Osteocyte (in vitro differentiated cells): ENCODE data around the gene ZNRF4. TPM values are rescaled to one million over a fixed set of nuclear protein-coding genes. Genes with fewer than 3 reads are reported as not detected.

ENCODE experiments used
- DNase-seq: peaks from one replicate; pipeline ENCODE4 v3.0.0; 2021; ENCODE audit warnings: mixed read lengths; ENCODE audit not compliant: unreplicated experiment; ENCODE audit errors: extremely low spot score
- H3K27ac Mint-ChIP-seq: one replicate; pipeline ENCODE4 v1.8.0; 2021; ENCODE audit warnings: mild to moderate bottlenecking, mixed read lengths; ENCODE audit not compliant: unreplicated experiment
- H3K27me3 Mint-ChIP-seq: one replicate; pipeline ENCODE4 v1.8.0; 2021; ENCODE audit warnings: mixed read lengths; ENCODE audit not compliant: unreplicated experiment
- H3K36me3 Mint-ChIP-seq: one replicate; pipeline ENCODE4 v1.8.0; 2021; ENCODE audit warnings: mixed read lengths; ENCODE audit not compliant: unreplicated experiment
- H3K4me1 Mint-ChIP-seq: one replicate; pipeline ENCODE4 v1.8.0; 2021; ENCODE audit warnings: mixed read lengths; ENCODE audit not compliant: unreplicated experiment
- H3K4me3 Mint-ChIP-seq: one replicate; pipeline ENCODE4 v1.8.0; 2021; ENCODE audit warnings: mild to moderate bottlenecking, moderate library complexity, mixed read lengths; ENCODE audit not compliant: unreplicated experiment
- H3K9me3 Mint-ChIP-seq: one replicate; pipeline ENCODE4 v1.8.0; 2021; ENCODE audit warnings: mixed read lengths; ENCODE audit not compliant: unreplicated experiment
- total RNA-seq: library from RNA; stranded (reverse); gene quantifications from 2 replicates; pipeline ENCODE4 v1.2.1, GENCODE V29; 2021
- TF ChIP-seq, protein P1 (sequence below): fragments of 200-600 bp; sonication (generic); IDR thresholded peaks from 2 replicates; pipeline ENCODE4 v1.5.0; 2021; ENCODE audit warnings: antibody characterized with exemption, mild to moderate bottlenecking, moderate library complexity

Gene ZNRF4
- total RNA-seq, 1 donor from 2014 or later: not detected

DNA sequence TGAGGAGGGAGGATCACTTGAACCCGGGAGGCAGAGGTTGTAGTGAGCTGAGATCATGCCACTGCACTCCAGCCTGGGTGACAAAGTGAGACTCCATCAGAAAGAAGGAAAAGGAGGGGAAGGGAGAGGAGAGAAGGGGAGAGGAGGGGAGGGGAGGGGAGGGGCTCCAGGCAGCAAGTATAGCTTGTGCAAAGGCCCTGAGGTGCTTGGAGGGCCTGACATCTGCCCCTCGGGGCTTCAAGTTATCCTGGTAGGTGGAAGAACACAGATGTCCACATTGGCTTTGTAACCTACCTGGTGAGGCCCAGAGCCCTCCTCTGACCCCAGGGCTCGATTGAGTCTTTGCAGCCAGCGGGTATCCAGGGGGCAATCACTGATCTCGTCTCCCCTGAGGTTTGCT is 11.5 kb upstream of the ZNRF4 start:
- Mint-ChIP-seq H3K4me1 (no peaks in the 10 kb centered on the region), H3K9me3 (no peaks in the 10 kb centered on the region), H3K36me3 (no peaks in the 10 kb centered on the region), H3K27ac (no peak overlapping the region), H3K4me3 (no peak overlapping the region), H3K27me3 (peaks cover 26% of the 10 kb centered on the region)
- TF ChIP-seq, protein P1, sequence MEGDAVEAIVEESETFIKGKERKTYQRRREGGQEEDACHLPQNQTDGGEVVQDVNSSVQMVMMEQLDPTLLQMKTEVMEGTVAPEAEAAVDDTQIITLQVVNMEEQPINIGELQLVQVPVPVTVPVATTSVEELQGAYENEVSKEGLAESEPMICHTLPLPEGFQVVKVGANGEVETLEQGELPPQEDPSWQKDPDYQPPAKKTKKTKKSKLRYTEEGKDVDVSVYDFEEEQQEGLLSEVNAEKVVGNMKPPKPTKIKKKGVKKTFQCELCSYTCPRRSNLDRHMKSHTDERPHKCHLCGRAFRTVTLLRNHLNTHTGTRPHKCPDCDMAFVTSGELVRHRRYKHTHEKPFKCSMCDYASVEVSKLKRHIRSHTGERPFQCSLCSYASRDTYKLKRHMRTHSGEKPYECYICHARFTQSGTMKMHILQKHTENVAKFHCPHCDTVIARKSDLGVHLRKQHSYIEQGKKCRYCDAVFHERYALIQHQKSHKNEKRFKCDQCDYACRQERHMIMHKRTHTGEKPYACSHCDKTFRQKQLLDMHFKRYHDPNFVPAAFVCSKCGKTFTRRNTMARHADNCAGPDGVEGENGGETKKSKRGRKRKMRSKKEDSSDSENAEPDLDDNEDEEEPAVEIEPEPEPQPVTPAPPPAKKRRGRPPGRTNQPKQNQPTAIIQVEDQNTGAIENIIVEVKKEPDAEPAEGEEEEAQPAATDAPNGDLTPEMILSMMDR: no peak
- DNase-seq: no peak

DNA sequence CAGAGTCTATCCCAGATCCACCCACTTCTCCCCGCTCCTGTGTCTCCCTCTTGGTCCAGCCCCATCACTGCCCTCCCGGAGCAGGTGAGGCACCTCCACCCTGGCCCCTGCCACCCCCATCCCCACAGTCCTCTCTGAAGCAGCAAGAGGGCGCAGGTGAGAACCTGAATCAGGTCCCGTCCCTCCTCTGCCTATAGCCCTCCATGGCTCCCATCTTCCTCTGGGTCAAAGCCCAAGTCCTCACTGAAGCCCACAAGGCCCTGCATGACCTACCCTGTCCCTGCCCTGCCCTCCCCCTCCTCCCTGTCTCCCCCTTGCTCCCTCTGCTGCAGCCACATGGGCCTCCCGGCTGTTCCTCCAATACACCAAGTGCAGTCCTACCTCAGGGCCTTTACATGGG is 10.8 kb upstream of the ZNRF4 start:
- H3K9me3 Mint-ChIP-seq: no peaks in the 10 kb centered on the region
- DNase-seq: no peak
- TF ChIP-seq, protein P1: no peak
- H3K36me3 Mint-ChIP-seq: no peaks in the 10 kb centered on the region
- H3K27ac Mint-ChIP-seq: no peak overlapping the region
- H3K27me3 Mint-ChIP-seq: peaks cover 29% of the 10 kb centered on the region
- H3K4me1 Mint-ChIP-seq: no peaks in the 10 kb centered on the region
- H3K4me3 Mint-ChIP-seq: no peak overlapping the region

DNA sequence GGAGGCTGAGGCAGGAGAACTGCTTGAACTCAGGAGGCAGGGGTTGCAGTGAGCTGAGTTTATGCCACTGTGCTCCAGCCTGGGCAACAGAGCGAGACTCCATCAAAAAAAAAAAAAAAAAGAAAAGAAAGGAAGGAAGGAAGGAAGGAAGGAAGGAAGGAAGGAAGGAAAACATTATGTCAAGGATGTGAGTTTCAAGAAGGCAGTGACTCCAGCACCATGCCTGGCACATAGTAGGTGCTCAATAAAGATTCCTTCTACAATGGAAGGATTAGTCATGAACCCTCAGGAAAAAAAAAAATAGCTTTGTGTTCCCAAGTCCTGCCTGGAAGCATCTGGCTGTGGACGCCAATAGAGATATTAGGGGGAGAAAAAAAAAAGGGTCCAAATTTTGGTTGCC is 10.1 kb upstream of the ZNRF4 start:
- TF ChIP-seq, protein P1: no peak
- H3K4me3 Mint-ChIP-seq: no peak overlapping the region
- peaks cover 30% of the 10 kb centered on the region for H3K27me3 Mint-ChIP-seq
- no peaks in the 10 kb centered on the region for H3K4me1 Mint-ChIP-seq
- no peak overlapping the region for H3K27ac Mint-ChIP-seq
- no peak for DNase-seq
- H3K36me3 Mint-ChIP-seq: no peaks in the 10 kb centered on the region
- H3K9me3 Mint-ChIP-seq: no peaks in the 10 kb centered on the region

DNA sequence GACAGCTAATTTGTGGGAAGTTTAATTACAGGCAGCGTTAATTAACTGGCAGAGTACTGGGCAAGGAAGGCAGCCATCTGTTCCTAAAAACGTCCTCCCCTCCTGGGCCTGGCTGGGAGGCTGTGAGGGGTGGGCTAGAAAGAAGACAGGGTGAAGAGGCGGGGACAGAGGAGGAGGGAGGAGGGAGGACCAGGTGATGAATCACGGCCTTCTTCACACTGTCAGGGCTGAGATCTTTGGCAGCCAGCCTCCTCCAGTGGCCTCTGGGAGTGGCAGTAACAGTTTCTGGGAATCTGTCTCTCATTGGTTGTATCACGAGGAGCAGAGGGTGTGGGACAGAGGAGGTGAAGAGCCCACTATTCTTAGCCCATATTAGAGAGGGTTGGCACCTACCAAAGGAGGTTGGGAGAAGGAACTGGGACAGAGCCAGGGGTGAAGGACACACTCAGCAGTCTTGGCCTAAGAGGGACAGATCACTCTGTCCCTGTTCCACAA is 9.6 kb upstream of the ZNRF4 start:
- Mint-ChIP-seq H3K27ac (no peak overlapping the region), H3K9me3 (no peaks in the 10 kb centered on the region), H3K4me3 (no peak overlapping the region), H3K36me3 (no peaks in the 10 kb centered on the region), H3K4me1 (no peaks in the 10 kb centered on the region), H3K27me3 (peaks cover 26% of the 10 kb centered on the region)
- TF ChIP-seq, protein P1: no peak
- no peak for DNase-seq

DNA sequence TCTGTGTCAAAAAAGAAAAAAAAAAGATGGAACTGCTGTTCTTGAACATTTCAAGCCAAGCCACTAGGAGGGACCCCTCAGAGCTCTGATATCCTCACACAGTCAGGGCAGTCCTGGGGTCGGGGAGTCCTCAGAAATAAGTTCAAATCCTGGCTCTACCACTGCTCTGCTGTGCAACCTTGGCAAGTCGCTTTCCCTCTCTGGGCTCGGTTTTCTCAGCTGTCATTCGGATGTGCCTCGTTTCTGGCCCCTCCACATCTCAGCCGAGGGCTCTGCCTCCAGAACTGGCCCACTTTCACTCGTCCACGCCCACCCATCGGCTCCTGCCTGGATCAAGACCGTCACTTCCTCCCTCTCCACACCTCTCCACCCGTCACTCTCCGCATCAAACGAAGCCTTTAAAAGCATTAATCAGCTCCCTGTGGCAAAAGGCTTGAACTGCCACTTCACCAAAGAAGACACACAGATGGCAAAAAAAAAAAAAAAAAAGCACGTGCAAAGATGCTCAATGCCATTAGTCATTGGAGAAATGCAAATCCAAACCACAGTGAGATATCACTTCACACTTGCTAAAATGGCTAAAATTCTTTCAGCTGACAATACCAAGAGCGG is 7.4 kb upstream of the ZNRF4 start:
- Mint-ChIP-seq H3K36me3 (no peaks in the 10 kb centered on the region), H3K27ac (no peak overlapping the region), H3K9me3 (no peaks in the 10 kb centered on the region), H3K4me3 (no peak overlapping the region), H3K4me1 (no peaks in the 10 kb centered on the region), H3K27me3 (peaks cover 23% of the 10 kb centered on the region)
- TF ChIP-seq, protein P1: no peak
- DNase-seq: no peak
